ENCODE data around the gene CDC42EP2.
A peak's percentile ranks its signal among the peaks of the same experiment; 100 is the strongest.

The CDC42EP2 gene

GRCh38 chr11:65314501-65315203 lies at the start of gene CDC42EP2:
TSS of gene CDC42EP2 (plus strand) at chr11:65314866. CDS start at chr11:65320899, 6,033 bp downstream.
- peak; percentile 67 to 79 for DNase-seq

GRCh38 chr11:65266210-65266609 lies 48.5 kb upstream of the CDC42EP2 start:
- DNase-seq, result no peak

- peak; percentile 55 to 56 for DNase-seq
These were observed 39.7 kb upstream of the CDC42EP2 start for GRCh38 chr11:65274735-65275682.

- DNase-seq, result no peak
These were observed 38.8 kb upstream of the CDC42EP2 start for GRCh38 chr11:65275906-65276305.

GRCh38 chr11:65277631-65278277 lies 36.9 kb upstream of the CDC42EP2 start:
- DNase-seq, result no peak

GRCh38 chr11:65278356-65278755 lies 36.3 kb upstream of the CDC42EP2 start:
- DNase-seq, result no peak

- no peak for DNase-seq
These were observed 35.4 kb upstream of the CDC42EP2 start for GRCh38 chr11:65279279-65279678.

- peak; percentile 32 to 41 for DNase-seq
These were observed 34.8 kb upstream of the CDC42EP2 start for GRCh38 chr11:65279741-65280440.

GRCh38 chr11:65280646-65281045 lies 34.0 kb upstream of the CDC42EP2 start:
- DNase-seq, result no peak

- no peak for DNase-seq
These were observed 28.0 kb upstream of the CDC42EP2 start for GRCh38 chr11:65286686-65287085.

- DNase-seq, result no peak
These were observed 27.1 kb upstream of the CDC42EP2 start for GRCh38 chr11:65287601-65288000.

- no peak for DNase-seq
These were observed 25.7 kb upstream of the CDC42EP2 start for GRCh38 chr11:65288706-65289536.

GRCh38 chr11:65290448-65291165 lies 24.1 kb upstream of the CDC42EP2 start:
- DNase-seq, result peak; percentile 42 to 79

GRCh38 chr11:65291613-65292012 lies 23.1 kb upstream of the CDC42EP2 start:
- DNase-seq, result no peak

GRCh38 chr11:65292890-65293289 lies 21.8 kb upstream of the CDC42EP2 start:
- no peak for DNase-seq

GRCh38 chr11:65293909-65294381 lies 20.7 kb upstream of the CDC42EP2 start:
- DNase-seq, result no peak

- DNase-seq, result no peak
These were observed 19.7 kb upstream of the CDC42EP2 start for GRCh38 chr11:65295001-65295400.

GRCh38 chr11:65295571-65296341 lies 18.9 kb upstream of the CDC42EP2 start:
- DNase-seq, result no peak

- no peak for DNase-seq
These were observed 17.5 kb upstream of the CDC42EP2 start for GRCh38 chr11:65297026-65297672.

- DNase-seq, result no peak
These were observed 16.5 kb upstream of the CDC42EP2 start for GRCh38 chr11:65298131-65298535.

Measured in CD4-positive, alpha-beta T cell treated with Interferon alpha-2 for 1 hour (primary cell).